Cerebellar nuclear complex (tissue), 1 donor: Measurements from ENCODE around the gene DAB1.
"Not testable (repeated sequence)": the region's sequence is repeated elsewhere in the genome, so short reads cannot be mapped to it uniquely, and the experiment has no call there.

Source experiments
- DNase-seq, 2 experiments: peaks; one replicate each; lab custom pipeline; 2025; lab: John Stamatoyannopoulos, UW

DAB1 gene

DNA sequence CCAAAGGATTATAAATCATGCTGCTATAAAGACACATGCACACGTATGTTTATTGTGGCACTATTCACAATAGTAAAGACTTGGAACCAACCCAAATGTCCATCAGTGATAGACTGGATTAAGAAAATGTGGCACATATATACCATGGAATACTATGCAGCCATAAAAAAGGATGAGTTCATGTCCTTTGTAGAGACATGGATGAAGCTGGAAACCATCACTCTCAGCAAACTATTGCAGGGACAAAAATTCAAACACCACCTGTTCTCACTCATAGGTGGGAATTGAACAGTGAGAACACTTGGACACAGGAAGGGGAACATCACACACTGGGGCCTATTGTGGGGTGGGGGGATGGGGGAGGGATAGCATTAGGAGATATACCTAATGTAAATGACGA lies 203.0 kb downstream of the DAB1 start:
- not testable (repeated sequence) for DNase-seq

GRCh38 chr1:57218487-57219079 lies 205.3 kb downstream of the DAB1 start:
- DNase-seq = no peak

- no peak for DNase-seq
These were observed 206.0 kb downstream of the DAB1 start for GRCh38 chr1:57217905-57218304.

GRCh38 chr1:57214951-57215575 lies 208.8 kb downstream of the DAB1 start:
- DNase-seq = no peak

DNA sequence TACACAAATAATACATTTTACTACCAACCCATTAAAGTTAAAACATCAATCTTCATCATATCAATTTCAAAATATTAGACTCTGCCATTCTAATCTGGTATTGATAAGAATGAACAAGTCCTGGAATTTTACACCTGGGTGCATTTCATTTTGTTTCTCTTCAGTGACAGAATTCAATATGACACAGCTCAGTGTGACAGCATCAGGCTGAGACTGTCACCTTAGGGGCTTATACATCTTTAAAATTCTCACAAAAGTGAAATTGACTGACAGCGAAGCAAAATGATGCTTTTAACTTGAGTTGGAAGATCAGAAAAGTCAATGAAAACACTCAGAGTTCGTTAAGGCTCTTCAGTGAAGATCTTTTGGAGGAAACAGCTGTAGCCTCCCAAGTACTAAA lies 213.0 kb downstream of the DAB1 start:
- no peak for DNase-seq

DNA sequence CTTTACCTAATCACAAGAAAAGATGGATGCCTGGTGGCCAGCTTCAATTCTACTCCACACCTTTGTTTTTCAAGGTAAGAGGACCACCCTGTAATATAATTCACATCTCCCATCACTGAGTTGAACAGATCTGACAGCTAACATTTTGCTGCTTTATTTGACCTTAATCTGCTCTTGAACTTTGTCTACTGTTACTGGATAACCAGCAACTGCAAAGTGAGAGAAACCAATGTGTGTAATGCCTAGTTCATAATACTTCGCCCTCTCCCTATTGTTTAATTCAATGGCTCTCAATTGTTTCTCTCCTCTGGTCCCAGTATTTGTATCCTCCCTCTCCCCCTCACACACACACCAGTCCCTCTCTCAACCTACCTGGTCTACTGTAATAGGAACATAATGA lies 214.4 kb downstream of the DAB1 start:
- DNase-seq = no peak

DNA sequence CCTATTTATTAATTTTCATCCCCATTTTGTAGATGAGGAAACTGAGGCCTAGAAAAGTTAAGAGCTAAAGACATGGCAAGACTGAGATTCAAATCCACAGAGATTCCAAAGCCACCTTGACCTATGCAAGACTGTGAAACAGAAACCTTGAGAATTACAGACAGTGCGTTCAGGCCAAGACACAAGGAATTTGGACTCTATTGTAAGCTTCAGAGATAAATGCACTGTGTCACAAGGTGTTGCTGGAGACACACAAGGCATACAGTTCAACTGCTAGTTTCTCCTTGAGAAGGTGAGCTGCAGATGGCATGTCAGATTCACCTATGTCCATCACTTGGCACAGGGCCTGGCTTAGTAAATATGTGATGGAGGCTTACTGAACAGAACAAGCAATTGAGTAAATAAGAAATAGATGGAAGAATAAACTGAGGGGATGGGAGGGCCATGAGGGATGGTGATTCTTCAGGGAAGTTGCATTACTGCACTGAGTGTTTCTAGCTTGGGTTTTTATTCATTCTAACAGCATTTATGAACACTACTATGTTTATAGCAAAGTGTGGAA lies 215.0 kb downstream of the DAB1 start:
- no peak for DNase-seq

DNA sequence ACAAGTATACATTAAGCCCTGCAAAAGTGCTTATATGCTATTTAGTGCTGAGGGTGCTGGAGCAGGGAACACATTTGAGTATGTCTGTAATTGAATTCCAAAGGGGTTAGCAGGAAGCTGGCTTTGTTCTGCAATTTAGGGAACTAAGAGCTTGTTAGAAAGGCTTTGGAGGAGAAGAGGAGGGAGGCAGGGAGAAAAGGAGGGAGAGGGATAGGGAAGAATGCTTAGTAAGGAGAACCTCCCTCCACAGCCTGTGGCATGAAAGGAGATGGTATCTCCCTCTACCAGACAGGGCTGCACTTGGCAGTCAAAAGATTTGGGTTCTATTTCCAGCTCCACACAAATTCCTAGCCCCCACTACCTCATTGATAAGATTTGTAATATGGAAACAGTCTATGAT lies 217.8 kb downstream of the DAB1 start:
- DNase-seq = no peak

GRCh38 chr1:57204942-57205787 lies 218.7 kb downstream of the DAB1 start:
- DNase-seq = no peak

DNA sequence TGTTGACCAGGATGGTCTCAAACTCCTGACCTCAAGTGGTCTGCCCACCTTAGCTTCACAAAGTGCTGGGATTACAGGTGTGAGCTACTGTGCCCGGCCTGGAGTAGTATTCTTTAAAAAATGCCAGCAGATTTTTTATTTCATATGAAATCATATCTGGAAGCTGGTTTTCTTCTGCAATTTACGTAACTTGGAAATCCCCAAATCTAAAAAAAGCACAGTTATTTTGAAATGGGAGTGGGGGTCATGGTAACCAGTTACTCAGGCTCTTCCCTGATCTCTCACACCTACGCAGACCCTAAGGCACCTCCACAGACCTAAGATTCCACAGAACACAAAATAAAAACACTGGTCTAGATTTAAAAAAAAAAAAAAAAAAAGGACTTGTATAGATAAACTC lies 219.8 kb downstream of the DAB1 start:
- no peak for DNase-seq

GRCh38 chr1:57202241-57202640 lies 221.6 kb downstream of the DAB1 start:
- DNase-seq = no peak

DNA sequence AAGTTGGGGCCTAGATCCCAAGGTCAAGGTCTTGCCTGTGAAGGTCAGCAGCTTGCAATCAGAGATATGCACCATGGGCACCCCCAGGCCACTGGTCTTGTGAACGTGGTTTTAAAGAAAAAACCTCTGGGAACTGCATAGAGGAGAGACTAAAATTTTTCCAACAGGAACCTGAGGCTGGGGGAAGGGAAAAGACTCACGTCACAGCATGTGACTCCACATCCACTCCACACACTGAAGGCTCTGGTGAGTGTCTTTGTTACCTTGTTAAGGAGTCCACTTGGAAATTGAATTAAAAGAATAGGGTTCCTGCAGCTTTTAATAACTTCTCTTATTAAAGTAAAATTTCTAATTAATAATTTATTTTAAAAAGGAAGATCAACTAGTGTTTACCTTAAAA lies 224.9 kb downstream of the DAB1 start:
- no peak for DNase-seq

GRCh38 chr1:57195436-57195941 lies 228.4 kb downstream of the DAB1 start:
- no peak for DNase-seq

DNA sequence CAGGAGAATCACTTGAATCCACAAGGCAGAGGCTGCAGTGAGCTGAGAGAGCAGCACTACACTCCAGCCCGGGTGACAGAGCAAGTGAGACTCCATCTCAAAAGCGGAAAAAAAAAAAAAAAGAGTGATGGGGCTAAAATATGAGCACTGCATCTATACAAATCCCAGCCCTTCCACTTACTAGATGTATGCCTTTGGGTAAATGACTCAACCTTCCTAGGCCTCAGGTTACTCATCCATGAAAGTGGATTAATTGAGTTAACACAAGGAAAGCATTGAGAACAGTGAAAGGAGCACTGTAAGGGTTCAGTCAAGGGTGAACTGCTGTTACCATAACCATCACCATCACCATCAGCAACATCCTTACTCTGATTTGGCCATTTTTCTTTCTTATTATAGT lies 231.6 kb downstream of the DAB1 start:
- DNase-seq = no peak

DNA sequence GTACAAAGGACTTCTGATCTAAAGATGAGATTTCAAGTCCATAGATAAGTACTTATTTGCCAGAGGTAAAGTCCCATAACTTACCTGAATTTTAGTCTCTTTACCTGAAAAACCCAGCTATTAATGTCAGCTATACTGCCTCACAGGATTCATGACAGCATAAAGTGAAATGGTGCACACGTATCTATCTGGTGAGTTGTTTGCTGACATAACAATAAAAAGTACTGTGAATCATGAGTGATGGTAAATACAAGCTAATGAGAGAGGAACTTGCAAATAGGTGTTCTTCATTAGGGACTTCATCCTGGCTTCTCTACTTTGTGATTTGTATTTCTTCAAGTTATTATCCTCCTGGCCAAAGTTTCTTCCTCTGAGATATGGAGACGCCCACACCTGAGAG lies 233.0 kb downstream of the DAB1 start:
- DNase-seq = no peak

- DNase-seq = no peak
These were observed 235.7 kb downstream of the DAB1 start for GRCh38 chr1:57188168-57188567.

- DNase-seq = no peak
These were observed 237.4 kb downstream of the DAB1 start for GRCh38 chr1:57186455-57186854.

DNA sequence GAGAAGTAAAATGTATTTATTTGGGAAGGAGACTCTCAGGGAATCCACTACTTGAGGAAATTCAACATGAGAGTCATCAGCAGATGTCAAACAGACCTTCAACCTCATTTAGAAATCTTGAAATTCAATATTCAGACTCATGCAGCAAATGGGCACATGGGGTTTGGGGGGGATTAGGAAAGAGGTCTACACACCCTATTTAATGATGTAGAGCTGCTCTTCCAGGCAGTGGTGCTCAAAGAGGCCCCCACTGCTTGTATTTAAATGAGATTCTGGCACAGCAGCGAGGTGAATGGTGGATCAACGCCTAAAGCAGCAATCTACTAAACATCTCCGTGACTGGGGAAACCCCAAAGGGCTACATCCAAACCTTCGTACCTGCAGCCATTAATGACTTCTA lies 244.9 kb downstream of the DAB1 start:
- DNase-seq = no peak

DNA sequence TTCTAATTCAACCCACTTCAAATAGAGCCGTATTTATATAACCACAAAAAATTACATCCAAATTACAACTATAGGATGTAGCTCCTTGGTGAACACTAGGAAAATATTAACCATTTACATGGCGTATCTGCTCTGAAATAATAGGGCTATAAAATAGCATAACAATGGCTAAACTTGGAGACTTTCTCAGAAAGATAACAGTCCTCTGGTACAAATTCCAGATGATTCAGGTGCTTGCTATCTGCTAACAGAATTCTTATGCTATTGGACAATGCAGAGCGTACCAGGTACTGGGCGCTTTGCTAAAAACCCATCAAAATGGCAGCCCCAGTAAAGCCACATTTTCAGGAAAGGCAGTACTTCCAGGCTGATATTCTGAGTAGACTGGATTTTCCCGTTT lies 248.4 kb downstream of the DAB1 start:
- DNase-seq = no peak

DNA sequence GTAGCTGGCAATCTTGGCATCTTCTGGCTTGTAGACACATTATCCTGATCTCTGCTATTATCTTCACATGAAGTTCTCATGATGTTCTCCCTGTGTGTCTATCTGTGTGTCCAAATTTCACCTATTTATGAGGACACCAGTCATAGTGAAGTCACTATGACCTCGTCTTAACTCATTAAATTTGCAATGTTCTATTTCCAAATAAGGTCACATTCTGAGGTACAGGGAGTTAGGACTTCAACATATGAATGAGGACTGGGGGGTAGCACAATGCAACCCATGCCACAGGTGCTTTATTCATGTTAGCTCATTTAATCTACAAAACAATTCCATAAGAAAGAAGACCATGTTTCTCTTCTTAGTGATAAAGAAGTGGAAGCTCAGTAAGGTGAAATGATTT lies 251.8 kb downstream of the DAB1 start:
- no peak for DNase-seq

- no peak for DNase-seq
These were observed 255.9 kb downstream of the DAB1 start for GRCh38 chr1:57167997-57168396.

DNA sequence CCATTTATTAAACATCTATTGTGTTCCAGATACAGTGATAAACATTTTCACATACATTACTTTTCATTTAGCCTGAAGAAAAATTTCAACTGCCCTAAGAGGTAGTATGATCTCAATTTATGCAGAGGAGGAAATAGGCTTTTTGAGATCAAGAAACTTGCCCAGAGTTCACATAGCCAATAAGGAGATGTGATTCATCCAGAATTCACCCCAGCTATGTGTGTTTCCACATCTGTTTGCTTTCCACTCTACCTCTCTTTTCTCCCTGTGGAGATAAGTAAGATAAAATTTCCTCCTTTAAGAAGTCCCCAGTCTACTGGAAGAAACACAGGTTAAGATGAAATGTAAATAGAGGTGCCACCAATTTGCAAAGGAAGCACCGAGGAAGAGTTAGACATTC lies 258.3 kb downstream of the DAB1 start:
- no peak for DNase-seq

DNA sequence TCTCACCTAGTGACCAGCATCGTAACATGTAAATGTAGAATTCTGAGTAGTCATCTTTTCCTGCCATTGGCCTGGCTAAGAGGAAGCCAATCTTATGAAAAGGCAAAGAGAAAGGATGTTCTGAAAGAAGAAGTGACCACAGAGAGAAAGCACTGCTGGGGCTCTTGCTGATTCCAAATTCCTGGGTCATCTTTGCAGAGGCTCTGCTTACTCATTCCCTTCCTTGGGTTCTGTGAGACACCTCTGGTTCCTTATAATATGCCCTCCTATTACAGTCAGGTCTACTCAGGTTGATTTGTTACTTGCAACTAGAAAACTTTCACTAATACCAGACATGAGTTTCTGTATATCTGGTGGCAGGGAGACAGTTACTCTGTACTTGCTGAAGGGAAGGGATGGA lies 259.3 kb downstream of the DAB1 start:
- no peak for DNase-seq
